Stimulated activated CD8-positive, alpha-beta memory T cell treated with anti-CD3 and anti-CD28 coated beads, Interleukin-7, amount 100 ng/mL, for 24 hours (primary cell): ENCODE results near the gene KTI12.

Experiments used
- DNase-seq: peaks from one replicate; pipeline ENCODE4 v3.0.0-alpha.2; 2020; ENCODE audit warnings: low read depth

KTI12 gene

DNA sequence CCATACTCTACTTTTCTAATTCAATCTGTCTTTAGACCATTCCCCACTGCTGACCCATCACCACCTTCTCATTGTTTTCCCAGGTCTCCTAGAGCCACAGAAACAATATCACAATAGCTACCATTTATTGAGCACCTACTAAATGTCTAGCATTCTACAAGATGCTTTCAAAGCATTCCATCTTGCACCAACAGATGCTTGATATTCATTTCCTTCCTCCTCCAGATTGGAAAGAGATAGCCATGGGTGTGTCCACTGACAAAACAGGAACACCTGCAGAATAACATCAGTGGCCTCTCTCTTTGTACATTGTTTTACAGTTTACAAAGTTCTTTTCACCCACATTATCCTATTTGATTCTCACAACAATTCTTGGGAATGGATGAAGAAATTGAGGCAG is 45.4 kb downstream of the KTI12 start:
- DNase-seq, result no peak

DNA sequence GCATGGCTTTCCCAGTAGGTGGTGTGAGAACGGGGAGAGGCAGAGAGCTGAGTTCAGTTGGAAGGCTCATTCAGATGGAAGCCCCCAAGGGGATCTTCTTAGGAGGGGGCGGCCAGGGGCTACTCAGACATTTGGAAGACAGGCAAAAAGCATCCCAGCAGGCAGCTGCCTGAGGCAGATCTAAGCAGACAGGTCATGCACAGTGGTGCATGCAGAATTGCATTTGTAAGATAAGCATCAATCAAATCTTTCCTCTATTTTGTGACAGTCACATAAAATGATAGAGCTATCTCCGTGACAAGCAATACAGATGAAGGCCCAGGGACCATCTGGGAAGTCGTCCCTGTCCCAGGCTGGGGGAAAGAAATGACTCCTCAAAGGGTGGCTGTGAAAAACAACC is 46.9 kb downstream of the KTI12 start:
- no peak for DNase-seq

DNA sequence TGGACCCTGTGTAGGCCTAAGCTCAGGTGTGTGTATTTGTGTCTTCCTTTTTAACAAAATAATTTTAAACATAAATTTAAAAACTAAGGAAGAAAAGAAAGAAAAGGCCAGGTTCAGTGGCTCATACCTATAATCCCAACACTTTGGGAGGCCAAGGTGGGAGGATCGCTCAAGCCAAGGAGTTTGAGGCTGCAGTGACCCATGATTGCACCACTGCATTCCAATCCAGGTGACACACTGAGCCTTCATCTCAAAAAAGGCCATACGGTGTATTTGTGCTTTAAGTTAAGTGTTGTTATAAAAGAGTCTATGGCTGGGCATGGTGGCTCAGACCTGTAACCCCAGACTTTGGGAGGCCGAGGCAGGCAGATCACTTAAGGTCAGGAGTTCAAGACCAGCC is 51.4 kb downstream of the KTI12 start:
- no peak for DNase-seq
